C1 segment of cervical spinal cord (tissue), 14 donors: Measurements from ENCODE around the gene SH3BP4.
A peak's percentile ranks its signal among the peaks of the same experiment; 100 is the strongest.

ENCODE experiments used
- DNase-seq, 14 donors: peaks; one replicate each; lab custom pipeline; 2025; lab: John Stamatoyannopoulos, UW

The SH3BP4 gene

DNA sequence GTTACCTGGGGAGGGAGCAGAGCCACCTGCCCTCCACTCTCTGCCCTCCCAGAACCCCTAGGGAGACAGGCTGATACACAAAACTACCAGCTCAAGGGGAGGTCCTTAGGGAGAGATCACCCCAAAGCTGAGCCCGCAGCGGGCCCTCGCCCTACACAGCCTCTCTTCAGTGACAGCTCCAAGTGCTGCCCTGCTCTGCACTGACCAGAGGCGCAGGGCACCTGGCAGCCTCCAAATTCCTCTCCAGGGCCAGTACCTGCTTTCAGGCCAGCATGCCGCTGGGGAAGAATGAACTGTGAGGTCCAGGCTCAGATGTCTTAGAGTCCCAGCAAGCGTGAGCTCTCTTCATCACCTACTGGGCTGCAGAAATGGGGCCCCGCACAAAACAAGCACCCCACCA is 11.3 kb upstream of the SH3BP4 start:
- DNase-seq: no peak

DNA sequence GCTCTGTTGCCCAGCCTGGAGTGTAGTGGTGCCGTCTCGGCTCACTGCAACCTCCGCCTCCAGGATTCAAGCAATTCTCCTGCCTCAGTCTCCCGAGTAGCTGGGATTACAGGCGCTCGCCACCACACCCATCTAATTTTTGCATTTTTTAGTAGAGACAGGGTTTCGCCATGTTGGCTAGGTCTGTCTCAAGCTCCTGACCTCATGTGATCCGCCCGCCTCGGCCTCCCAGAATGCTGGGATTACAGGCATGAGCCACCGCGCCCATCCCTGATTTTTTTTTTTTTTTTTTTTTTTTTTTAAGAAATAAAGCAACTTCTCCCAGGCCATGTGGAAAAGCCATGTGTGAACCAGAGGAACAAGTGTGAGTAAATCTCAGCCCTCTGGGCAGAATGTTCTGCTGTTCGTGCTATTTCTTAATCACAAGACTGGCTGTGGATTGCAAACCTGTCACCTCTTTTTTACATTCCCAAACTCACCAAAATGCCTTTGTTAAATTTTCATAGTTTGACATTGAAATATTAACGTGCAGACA is 6.4 kb upstream of the SH3BP4 start:
- no peak for DNase-seq

DNA sequence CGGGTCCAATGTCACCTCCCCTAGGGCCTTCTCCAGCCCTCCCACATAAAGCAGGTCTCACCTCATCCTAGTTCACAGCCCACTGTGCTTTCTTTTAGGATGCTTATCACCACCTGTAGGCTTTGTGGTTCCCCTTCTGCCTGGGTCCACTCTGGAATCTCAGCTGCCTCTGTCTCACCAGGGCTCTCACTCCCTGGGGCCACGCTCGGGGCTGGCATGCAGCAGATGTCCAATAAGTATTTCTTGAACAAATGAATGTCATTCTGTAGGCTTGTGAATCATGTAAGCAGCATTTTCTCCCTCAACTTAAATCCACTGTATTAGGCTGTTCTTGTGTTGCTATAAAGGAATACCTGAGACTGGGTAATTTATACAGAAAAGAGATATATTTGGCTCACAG is 4.3 kb upstream of the SH3BP4 start:
- no peak for DNase-seq

DNA sequence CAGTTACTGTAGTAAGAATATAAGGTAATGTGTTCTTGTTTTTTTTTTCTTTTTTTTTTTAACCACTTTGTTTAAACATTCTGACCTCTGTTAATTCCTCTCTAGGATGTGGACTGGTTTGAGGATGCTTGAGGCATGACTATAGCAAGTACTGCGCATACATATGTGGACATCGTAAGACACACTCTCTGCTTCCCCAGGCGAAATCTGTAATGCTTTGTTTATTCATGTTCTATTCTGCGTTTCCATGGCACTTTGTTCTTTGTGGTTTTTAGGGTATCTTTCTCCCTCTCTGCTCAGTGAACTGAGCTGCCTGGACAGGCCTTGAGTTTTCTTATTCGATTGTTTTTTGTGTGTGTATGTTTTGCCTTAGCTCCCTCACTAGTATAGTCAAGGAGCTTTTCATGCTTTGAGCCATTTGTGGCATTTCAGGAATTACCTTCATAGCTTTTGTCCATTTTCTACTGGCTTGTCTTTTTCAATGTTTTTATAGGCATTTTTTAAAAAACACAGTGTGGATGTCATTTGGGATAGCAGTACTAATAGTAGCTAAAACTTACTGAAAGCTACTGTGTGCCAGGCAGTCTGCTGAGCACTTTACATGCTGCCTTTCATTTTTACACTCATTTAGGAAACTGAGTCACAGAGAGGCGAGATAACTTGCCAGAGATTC is 1.9 kb upstream of the SH3BP4 start:
- DNase-seq: no peak

DNA sequence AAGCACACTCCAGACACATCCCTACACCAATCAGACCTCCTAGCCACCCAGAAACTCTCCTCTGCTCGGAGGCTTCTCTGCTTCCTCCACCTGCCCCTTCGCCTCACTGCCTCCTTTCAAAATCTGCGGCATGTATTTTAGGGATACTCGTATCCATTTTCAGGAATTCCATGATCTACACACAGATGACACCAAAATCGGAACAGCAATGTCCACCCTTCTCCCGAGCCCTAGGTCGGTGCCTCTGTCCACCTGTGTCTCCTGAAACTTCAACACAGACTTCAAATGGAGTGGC is 1.4 kb upstream of the SH3BP4 start:
- no peak for DNase-seq

DNA sequence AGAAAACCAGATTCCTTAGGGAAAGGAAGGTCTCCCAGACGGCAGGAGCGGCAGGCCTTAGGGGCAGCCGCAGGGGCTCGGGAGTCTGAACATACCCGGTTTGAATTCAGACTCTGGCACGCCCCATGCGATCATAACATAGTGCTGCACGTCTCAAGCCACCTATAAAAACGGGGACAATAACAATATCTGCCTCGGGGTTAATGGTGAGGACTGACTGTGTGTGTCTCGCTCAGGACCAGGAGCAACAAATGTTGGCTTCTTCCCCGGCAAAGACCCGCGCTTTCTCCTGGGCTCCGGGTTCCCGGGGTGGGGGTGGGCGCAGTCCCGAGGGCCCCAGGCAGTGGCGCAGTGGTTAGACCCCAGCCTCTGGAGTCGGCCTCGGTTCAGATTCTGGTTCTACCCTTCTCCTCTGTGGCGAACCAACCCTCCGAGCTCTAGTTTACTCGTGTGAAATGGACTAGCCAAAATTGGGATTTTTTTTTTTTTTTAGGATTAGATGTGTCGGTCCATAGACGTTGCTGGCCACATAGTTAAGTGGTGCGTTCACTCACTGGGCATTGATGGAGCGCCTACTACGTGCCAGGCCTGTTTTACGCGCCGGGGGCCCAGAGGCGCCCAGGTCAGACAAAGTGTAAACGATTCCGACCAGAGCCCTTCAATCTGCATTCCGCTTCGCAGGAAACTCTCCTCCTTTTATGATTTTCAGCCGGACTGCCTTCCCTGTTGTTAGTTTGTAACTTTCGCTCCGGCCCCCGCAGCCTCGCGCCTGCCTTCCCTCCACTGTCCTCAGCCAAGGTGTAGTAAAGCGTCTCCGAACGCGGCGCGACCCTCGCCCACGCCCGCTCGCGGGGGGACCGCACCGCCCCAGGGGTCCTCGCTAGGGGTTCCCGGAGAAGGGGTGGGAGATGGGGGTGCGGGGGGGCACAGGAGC is 820 bp upstream of the SH3BP4 start:
- DNase-seq: peak in 2 of 14 donors; percentile 52 to 55

DNA sequence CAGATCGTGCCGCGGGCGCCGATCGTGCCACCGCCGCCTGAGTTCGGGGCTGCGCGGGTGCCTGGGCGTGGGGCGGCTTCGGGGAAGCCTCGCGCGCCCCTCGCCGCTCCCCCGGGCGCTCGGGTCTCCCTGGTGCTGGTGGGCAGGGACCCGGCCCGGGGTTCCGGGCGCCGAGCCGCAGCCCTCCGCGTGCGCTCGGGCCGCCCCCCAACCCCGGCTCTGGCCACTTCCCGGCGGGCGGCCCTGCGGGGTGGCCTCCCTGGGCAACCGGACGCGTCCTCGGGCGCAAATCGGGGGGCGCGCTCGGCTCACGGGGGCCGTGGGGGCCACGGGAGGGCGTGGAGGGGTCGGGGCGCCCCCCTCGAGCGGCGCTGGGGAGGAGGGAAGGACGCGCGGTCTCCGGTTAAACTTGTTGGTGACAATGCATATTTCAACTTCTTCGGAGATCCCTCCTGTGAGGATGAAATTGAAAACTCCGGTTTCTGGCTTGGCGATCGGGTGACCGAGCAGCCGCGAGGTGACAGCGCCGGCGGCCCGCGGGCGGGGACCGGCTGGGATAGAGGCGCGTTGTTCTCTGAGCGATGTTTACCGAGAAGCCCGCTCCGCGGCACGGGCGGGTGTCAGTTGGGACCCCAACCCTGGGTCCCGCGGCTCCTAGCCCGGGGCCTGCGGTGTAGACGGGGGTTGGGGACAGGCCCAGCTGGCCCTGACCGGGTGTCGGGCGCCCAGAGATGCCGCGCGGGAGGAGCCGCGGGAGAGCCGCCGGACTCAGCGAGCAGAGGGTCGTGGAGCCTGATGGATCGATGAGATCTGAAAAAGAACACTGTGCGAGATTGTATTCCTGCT is 676 bp downstream of the SH3BP4 start:
- peak in 4 of 14 donors; percentile 33 to 67 (median 48) for DNase-seq

DNA sequence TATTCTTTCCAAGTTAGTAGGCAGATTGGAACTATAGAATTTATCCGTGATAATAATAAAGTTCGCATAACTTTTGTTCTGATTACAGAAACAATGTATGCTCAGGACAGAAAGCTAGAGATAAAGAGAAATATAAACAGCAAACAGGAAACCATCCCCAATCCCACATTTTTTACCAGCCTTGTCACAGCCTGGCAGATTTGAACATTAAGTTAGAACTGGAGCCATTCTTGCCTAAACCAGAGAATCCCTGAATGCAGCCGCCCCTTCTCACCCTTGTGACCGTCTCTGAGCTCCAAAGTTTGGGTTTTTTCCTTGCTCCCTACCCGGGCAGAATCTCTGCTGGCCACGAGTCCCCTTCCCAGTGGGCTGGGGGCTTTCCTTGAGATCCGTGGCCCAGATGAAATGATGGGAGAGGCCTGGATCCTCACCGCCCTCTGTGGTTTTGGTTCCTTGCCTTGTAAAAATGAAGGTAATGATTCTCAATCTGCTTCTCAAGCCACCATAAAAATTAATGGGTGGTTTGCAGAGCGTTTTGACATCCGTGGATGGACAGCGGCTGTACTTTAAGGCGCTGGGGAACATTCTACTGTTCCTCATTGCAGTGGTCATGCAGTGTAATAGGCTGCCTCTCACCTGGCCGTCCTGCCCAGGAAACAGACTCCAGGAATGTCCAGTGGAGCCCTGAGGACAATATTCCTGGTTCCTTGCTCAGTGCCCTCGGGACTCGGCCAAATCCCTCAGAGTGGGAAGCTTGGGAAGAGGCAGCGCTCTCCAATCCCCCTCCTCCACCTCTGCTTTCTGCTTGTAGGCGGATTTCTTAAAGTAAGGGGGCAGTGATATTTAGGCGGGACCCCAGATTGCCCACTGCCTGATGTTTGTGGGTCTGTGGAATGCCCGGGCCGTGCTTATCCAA is 1.6 kb downstream of the SH3BP4 start:
- DNase-seq: peak in 2 of 14 donors; percentile 32 to 47

DNA sequence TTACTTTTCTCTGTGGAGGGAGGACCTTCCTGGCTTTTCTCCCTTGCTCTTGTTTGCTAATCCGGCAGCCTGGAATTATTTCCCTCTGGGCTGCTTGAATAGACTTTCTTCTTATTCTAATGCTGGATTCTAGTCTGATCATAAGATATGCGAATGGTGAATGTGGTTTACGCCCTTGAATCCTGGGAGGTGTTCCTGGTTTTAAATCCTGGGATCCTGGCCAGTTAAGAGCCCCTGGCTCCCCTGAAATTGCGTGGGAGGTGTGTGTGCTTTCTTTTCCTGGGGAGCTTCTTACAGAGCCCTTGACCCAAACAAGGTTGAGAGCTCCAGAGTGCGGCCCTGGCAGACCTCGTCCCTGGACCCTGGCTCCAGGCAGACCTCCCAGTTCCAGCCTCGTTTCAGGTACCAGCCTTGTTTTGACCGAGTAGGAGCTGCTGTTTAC is 2.8 kb downstream of the SH3BP4 start:
- no peak for DNase-seq

DNA sequence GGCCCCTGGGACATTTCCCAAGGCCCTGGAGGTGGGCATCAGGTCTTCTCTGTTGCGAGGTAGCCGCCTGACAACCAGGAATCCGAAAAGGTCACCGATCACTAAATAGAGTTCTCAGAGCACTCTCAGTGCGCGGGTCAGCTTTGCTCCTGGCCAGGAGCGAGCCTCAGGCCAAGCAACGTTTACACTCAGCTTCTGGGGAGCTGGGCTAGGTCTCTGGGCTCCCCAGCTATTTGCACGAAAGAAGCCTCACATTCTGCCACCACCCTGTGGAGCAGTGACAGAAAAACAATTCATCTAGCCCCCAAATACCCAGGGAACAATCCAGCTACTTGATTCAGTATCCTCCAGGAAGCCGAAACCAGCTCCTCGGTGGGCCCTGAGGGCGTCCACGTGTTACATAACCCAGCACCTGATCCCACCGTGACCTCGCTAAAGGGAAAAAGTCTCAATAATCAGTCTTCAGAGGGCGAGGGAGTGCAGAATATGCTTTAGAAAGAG is 3.3 kb downstream of the SH3BP4 start:
- DNase-seq: peak in 3 of 14 donors; percentile 22 to 36 (median 29)

DNA sequence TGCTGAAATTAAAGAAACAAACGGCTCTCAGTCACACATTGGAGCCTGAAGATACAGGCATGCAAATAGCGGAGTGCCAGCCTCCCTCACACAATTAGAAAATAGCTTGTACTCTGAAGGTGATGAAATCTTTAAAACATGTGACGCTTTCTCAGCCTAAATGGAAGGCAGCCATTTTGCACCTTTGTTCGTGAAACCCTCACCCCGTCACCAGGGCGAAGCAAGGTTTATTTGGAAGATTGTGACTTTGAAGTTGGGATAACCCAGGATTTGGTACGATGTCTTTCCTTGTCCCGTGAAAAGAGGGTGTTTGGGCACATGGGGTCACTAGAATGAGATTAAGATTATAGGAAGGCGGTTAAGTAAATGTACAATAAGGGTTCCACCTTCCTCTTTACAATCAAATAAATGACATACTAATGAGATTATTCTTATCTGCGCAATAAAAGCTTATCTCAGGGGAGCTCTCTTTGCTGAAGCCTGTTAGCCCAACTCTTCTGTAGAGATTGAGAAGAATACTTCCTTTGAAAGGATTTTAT is 4.2 kb downstream of the SH3BP4 start:
- DNase-seq: no peak

DNA sequence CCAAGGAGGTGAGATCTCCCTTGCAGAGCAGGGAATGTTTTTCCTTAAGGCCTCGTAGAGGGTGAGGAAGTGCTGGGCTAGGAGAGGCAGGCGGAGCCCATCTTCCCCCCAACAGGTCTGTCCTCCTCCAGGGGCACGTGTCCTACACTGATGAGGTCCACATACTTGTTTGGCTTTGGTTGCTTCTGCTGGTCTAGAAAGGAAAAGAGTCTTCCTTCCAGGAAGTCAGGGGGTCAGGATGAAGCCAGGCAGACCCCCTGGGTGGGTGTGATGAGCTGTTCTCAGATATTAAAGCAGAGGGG is 6.0 kb downstream of the SH3BP4 start:
- no peak for DNase-seq

DNA sequence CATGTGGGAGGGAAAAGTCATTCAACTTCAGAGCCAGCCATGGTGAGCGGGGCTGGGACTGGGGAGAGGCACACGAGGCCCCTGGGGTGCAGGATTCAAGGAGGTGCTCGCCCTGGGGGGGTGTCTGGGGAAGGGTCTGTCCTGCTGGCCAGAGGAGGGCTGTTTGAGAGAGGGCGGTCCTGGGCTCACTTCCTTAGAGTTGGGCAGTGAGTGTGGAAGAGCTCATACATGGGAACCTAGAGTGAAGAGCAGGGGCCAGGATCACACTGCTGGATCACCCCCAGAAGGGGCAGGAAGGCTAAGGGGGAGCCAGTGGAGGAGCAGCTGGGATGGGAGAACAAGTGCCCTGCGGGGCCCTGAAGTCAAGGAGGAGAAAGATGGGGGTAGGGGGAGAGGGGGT is 6.5 kb downstream of the SH3BP4 start:
- DNase-seq: no peak

DNA sequence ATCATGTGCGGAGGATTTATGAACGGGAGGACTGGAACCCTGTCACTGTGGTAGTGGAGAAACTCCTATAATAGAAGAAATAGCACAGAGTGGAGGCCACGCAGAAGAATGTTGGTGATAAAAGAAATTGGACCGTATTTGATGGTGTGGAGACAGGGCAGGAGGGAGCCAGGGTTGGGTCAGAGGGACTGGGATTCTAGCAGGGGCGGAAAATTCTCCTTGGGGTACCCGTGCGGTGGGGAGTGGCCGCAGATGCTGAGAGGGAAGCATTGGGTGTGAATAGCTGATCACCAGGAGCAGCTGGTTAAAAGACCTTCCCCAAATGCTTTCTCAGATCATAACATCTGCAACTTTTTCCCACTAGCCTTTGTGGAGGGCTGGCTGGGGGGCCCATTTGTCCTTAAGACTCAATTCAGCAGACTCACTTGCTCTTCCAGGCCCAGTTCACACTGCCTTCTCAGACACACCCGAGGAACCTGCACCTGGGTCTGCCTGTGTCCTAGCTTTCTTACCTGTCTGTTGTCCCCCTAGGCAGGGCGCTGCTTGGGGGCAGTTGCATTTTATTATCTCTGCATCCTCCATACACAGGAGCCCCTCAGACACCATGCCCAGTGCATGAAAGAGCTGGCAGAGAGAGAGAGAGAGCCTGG is 7.1 kb downstream of the SH3BP4 start:
- DNase-seq: no peak

DNA sequence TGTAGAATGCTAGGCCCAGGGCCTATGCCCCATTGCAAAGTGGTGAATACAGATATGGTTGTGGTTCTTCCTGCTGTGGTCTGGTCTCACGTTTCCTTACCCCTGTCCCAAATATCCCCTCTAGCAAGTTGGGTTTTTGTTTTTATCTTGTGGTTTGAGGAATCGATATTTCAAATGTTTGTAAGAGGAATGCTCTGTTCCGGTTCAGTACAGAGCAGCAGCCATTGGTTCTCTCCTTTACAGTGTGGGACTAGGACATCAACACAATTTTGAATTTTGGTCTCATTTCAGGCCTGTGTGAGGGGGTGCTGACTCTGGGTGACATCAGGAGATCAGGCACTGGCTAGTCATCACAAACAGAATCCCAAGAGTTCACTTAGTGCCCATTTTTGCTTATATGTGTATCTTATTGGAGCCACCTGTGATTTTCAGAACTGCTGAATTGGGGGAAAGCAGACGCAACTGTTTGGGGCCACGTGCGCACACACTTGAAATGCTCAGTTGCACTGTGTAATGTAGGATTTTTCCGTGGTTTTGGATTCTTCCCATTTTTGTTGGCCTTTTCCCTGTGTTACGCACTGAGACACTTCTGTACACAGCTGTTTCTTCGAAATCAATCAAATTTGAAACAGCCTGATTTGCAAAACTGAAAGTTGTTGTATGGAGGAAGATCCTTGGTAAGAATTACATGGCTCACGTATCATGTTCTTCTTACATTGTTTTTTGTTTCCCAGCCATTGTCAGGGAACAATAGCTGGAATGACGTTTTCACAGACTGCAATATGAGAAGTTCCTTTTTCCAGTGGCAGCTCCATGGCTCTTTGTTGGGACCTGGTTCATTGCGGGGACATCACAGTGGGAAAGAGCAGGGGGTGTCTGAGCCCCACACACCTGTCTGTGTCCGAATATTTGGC is 8.6 kb downstream of the SH3BP4 start:
- DNase-seq: peak in 3 of 14 donors; percentile 17 to 28 (median 22)

DNA sequence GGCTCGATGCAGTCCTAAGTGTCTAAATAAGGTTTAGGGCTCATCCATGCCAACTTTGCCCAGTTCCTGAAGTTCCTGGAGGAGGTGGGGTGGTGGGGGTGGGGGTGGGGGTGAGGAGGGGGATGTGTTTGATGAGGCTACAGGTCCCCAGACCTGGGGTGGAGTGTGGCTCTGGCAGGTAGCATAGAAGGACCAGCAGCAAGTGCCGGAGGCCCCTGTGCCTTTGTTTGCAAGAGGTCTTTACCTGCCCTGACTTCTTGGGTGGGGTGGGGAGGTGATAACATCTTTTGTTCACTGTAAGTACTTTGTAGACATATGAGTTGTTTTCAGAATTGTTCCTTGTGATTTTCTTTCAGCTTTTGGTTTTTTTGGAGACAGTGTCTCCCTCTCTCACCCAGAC is 10.0 kb downstream of the SH3BP4 start:
- DNase-seq: no peak

DNA sequence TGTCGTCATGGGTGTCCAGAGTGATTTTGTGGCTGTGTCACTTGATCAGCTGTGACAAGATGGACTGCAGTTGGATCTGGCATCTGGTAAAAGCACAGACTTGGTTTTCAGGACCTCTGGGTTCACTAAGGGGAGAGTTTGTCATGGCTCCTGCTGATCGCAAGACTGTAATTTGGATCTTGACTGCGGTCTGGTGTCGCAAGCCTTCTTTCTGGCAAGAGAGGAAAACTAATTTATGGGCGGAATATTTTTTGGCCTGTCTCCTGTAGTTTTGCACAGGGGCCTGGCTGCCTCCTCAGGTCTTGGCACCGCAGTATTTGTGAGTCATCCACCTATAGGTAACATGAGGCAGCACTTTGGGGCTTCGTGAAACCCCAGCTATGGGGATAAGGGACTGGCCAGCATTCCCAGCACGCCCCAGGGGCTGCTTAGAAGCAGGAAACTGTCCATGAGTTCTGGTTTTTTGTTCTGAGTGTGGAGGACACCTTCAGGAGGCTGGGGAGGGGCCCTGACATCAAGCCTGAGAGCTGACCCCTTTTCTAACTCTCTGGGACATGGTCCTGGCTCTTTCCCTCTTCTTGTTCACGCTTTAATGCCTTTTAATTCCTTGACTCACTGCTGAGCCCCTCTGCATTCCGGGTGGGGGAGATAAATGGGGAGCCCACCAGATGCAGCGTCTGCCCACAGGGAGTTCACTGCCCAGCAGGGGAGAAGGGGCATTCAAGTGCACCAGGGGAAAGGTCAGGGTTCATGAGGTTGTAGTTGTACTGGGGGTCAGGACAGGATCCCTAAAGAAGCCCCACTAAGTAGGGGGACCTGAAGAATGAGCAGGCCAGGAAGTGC is 12.2 kb downstream of the SH3BP4 start:
- no peak for DNase-seq
